ENCODE results near the gene AP3M1. TPM values are rescaled to one million over a fixed set of nuclear protein-coding genes. Genes with fewer than 3 reads are reported as not detected.
A peak's percentile ranks its signal among the peaks of the same experiment; 100 is the strongest.

The AP3M1 gene
- polyA plus RNA-seq, 1 of the 3 experiments (the other 2 are of a cell fraction), result 17.7 TPM

DNA sequence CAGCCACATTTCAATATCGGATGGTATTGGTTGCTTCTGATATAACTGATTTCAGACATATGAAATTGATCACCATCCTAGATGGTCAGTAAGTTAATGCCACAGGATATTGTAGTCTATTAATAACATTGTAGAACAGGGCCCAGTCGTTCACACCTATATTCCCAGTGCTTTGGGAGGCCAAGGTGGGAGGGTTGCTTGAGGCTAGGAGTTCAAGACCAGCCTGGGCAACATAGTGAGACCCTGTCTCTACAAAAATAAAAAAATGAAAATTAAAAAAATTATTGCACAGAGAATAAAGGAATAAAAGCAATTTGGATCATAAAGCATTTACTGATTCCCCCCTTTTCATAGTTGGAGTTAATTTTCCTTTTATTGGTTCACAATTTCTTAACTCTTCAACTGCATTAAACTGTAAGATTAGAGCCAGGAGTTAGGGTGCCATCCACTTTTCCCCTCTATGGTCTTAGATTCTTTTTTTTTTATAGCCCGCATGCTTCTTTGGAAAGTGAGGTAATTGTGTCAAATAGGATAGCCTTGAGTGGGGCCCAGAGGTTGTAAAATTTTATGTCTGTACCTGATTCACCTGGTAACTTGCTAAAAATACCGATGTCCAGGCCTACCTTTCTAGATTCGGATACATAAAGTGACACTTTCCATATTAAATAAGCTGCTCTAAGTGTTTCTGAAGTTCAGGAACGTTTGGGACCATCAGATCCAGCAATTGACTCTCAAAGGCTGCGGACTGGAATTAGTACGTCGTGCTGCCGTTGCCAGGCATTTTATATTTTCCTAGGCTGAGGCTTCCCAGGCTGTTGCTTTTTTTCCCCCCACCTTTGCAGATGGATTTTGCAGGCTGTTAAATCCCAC lies 25.1 kb upstream of the AP3M1 start:
- ChIA-PET POLR2A (interaction anchor here (0.8 to 1.4 kb wide), 2 partner anchors 10 to 25 kb away, joined by 4 to 5 read pairs; partner anchors contain the start of genes ADK and AP3M1), CTCF (interaction anchor here (1.6 kb wide), 1 partner anchor 38 kb away, joined by 3 read pairs; no protein-coding TSS in a partner anchor)
- WGBS (ENCODE audit: low lambda C conversion rate), result 24% methylated on average over 10 of the region's 10 CpGs
- DNase-seq, result no peak
- TF ChIP-seq TAF1 (IDR thresholded peaks at IDR 0.05; ENCODE audit: borderline replicate concordance, low read depth, low read length) (no peak), FOXJ3 (CRISPR knock-in tag; IDR thresholded peaks at IDR 0.05) (no peak), TCF12 (IDR thresholded peaks at IDR 0.05) (no peak), FOXM1 (IDR thresholded peaks at IDR 0.05; ENCODE audit: low read depth) (no peak), NFIC (IDR thresholded peaks at IDR 0.05; ENCODE audit: borderline replicate concordance) (no peak), TEAD4 (IDR thresholded peaks at IDR 0.05; ENCODE audit: borderline replicate concordance, insufficient read depth) (no peak), RAD21 (IDR thresholded peaks at IDR 0.05; ENCODE audit: low read length) (no peak), YY1 (IDR thresholded peaks at IDR 0.05; ENCODE audit: low read depth) (no peak), SMC3 (IDR thresholded peaks at IDR 0.05; ENCODE audit: low read depth, low read length) (no peak), POLR2AphosphoS5 (IDR thresholded peaks at IDR 0.05; ENCODE audit: low read depth, low read length) (no peak)
- TF ChIP-seq, protein P1, sequence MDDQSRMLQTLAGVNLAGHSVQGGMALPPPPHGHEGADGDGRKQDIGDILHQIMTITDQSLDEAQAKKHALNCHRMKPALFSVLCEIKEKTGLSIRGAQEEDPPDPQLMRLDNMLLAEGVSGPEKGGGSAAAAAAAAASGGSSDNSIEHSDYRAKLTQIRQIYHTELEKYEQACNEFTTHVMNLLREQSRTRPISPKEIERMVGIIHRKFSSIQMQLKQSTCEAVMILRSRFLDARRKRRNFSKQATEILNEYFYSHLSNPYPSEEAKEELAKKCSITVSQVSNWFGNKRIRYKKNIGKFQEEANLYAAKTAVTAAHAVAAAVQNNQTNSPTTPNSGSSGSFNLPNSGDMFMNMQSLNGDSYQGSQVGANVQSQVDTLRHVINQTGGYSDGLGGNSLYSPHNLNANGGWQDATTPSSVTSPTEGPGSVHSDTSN (IDR thresholded peaks at IDR 0.05), result no peak
- TF ChIP-seq, protein P2, sequence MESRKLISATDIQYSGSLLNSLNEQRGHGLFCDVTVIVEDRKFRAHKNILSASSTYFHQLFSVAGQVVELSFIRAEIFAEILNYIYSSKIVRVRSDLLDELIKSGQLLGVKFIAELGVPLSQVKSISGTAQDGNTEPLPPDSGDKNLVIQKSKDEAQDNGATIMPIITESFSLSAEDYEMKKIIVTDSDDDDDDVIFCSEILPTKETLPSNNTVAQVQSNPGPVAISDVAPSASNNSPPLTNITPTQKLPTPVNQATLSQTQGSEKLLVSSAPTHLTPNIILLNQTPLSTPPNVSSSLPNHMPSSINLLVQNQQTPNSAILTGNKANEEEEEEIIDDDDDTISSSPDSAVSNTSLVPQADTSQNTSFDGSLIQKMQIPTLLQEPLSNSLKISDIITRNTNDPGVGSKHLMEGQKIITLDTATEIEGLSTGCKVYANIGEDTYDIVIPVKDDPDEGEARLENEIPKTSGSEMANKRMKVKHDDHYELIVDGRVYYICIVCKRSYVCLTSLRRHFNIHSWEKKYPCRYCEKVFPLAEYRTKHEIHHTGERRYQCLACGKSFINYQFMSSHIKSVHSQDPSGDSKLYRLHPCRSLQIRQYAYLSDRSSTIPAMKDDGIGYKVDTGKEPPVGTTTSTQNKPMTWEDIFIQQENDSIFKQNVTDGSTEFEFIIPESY (IDR thresholded peaks at IDR 0.05; ENCODE audit: borderline replicate concordance, low read depth), result no peak
- Histone ChIP-seq H3F3A (replicated peaks; ENCODE audit: insufficient read depth) (peaks cover 40% of the 10 kb centered on the region), H3K4me1 (ENCODE audit: control insufficient read depth in 1 of 2, insufficient read depth in 2 of 2, low read depth in 1 of 2, low read length in 1 of 2) (peaks cover 4 to 17% of the 10 kb centered on the region in 2 experiments; a peak in 2 of 4 replicates), H3K4me2 (peak overlapping the region; percentile 97), H4K20me1 (ENCODE audit: insufficient read depth) (no peaks in the 10 kb centered on the region), H3K9me3 (no peaks in the 10 kb centered on the region), H3K79me2 (ENCODE audit: insufficient read depth) (peaks cover 40% of the 10 kb centered on the region), H3K9me2 (no peaks in the 10 kb centered on the region), H3K27me3 (ENCODE audit: insufficient read depth) (no peaks in the 10 kb centered on the region), H3K36me3 (replicated peaks in 1 of 2; ENCODE audit: control insufficient read depth in 1 of 2, insufficient read depth in 2 of 2, low read length in 1 of 2) (no peaks in the 10 kb centered on the region), H3K27ac (ENCODE audit: low read depth in 2 of 2, low read length in 1 of 2) (peak overlapping the region; percentile 83 to 91), H3K4me3 (ENCODE audit: low read depth in 2 of 2, low read length in 1 of 2) (peak overlapping the region; percentile 84 to 92), H3K9ac (peak overlapping the region; percentile 95), H2AFZ (ENCODE audit: low read depth) (peak overlapping the region; percentile 98)

DNA sequence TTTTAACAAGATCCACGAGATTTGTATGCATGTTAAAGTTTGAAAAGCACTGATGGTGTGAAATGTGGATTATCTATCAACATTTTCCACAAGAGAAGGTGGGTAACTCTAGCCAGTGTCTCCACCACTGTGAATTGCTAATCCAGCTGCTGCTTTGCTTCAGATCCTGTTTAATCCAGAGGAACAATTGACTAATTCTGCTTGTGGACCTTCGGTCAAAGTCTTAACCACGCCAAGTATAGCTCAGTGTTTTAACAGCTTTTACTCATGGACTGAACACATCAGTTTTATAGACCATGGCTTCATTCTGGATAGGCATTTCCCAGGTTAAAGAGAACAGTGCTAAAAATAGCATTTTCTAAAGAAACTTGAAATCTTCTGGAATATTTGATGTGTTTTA lies 23.9 kb upstream of the AP3M1 start:
- Histone ChIP-seq H2AFZ (ENCODE audit: low read depth) (peak overlapping the region; percentile 18; the same call in 1 of the 2 replicates), H3K9me3 (no peaks in the 10 kb centered on the region), H3K79me2 (ENCODE audit: insufficient read depth) (peaks cover 28% of the 10 kb centered on the region), H3K9me2 (no peaks in the 10 kb centered on the region), H3K27me3 (ENCODE audit: insufficient read depth) (no peaks in the 10 kb centered on the region), H3K4me2 (no peak overlapping the region), H3F3A (replicated peaks; ENCODE audit: insufficient read depth) (peaks cover 44% of the 10 kb centered on the region), H3K4me1 (ENCODE audit: control insufficient read depth in 1 of 2, insufficient read depth in 2 of 2, low read depth in 1 of 2, low read length in 1 of 2) (peaks cover 4 to 14% of the 10 kb centered on the region in 2 experiments; a peak in 2 of 4 replicates), H3K36me3 (replicated peaks in 1 of 2; ENCODE audit: control insufficient read depth in 1 of 2, insufficient read depth in 2 of 2, low read length in 1 of 2) (no peaks in the 10 kb centered on the region), H3K9ac (no peak overlapping the region), H3K27ac (ENCODE audit: low read depth in 2 of 2, low read length in 1 of 2) (no peak overlapping the region), H4K20me1 (ENCODE audit: insufficient read depth) (no peaks in the 10 kb centered on the region), H3K4me3 (ENCODE audit: low read depth in 2 of 2, low read length in 1 of 2) (no peak overlapping the region)
- POLR2A ChIA-PET, result no interaction called here
- WGBS (ENCODE audit: low lambda C conversion rate), result 71% methylated on average over 3 of the region's 3 CpGs
- no peak for DNase-seq
- CTCF ChIA-PET, result interaction anchor here (1.6 kb wide), 1 partner anchor 39 kb away, joined by 3 read pairs; no protein-coding TSS in a partner anchor
- TF ChIP-seq MEF2A (IDR thresholded peaks at IDR 0.05; ENCODE audit: borderline replicate concordance, low read depth), result no peak
- TF ChIP-seq EP300 (IDR thresholded peaks at IDR 0.05; ENCODE audit: borderline replicate concordance in 1 of 2, low read depth in 1 of 2, low read length in 1 of 2), result no peak
- no peak for TF ChIP-seq NRF1 (IDR thresholded peaks at IDR 0.05; ENCODE audit: low read depth, low read length)
- TF ChIP-seq GATA2 (CRISPR knock-in tag; IDR thresholded peaks at IDR 0.05), result no peak
- TF ChIP-seq, protein P2 (IDR thresholded peaks at IDR 0.05; ENCODE audit: borderline replicate concordance, low read depth), result no peak
- no peak for TF ChIP-seq JUND (IDR thresholded peaks at IDR 0.05)
- TF ChIP-seq, protein P3, sequence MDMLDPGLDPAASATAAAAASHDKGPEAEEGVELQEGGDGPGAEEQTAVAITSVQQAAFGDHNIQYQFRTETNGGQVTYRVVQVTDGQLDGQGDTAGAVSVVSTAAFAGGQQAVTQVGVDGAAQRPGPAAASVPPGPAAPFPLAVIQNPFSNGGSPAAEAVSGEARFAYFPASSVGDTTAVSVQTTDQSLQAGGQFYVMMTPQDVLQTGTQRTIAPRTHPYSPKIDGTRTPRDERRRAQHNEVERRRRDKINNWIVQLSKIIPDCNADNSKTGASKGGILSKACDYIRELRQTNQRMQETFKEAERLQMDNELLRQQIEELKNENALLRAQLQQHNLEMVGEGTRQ (IDR thresholded peaks at IDR 0.05; ENCODE audit: borderline replicate concordance, low read depth, low read length), result no peak
- no peak for TF ChIP-seq SIN3A (IDR thresholded peaks at IDR 0.05; ENCODE audit: borderline replicate concordance, low read depth, low read length)
- TF ChIP-seq TEAD4 (IDR thresholded peaks at IDR 0.05; ENCODE audit: borderline replicate concordance, insufficient read depth), result no peak
- no peak for TF ChIP-seq EZH2phosphoT487 (IDR thresholded peaks at IDR 0.05; ENCODE audit: borderline replicate concordance, low read depth)
- no peak for TF ChIP-seq ELF1 (IDR thresholded peaks at IDR 0.05)
